NCI-H2107 treated with DMSO at 0.1 percent for 48 hours (cell line): ENCODE results near the gene SPATS2L.
A peak's percentile ranks its signal among the peaks of the same experiment; 100 is the strongest.

Experiments used
- DNase-seq: peaks from one replicate; lab custom pipeline; 2025; ENCODE audit not compliant: unreplicated experiment; lab: John Stamatoyannopoulos, UW

The SPATS2L gene

GRCh38 chr2:200376513-200377354, 70.2 kb downstream of the SPATS2L start:
- DNase-seq = peak; percentile 10

DNA sequence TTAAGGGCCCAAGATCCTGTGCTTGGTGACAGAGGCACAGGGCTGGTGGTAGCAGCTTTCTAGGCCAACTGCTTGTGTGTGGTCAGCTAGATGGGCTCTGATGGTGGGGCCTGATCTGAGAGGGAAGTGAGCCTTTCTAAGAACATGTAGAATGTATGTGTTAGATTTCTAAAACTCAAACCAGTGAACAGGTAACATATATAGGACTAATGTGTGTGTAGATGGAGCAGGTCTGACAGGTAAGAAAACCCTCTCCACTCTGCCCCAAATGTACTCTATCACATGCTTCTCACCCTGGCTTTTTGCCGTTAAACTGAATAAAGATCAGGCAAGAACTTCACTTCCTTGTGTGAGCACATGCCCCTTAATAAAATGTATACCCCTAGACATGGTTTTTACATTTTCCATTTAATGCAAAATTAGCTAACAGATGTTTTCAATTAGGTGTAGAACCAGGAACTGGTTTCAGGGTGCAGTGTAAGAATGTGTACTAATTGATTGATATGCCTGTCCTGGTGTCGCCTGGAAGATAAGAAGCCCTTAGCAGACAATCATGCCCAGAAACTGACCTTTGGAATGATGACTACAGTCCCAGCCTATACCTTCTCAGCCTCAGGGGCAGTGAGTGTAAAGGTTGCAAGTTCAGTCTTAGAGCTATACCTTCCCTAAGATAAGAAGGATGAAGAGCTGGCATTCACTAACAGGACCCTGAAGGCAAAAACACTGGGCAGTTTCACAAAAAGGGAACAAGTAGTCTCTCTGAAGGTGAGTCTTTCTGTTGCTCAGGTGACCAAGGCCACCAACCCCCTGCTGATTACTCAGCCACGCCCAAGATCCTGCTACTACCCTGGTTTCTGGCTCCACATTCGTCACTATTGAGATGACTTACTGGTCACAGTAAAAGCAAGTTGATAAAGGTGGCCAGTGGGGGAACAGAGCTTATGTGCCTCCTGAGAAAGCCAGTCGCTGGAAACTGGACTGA, 71.2 kb downstream of the SPATS2L start:
- DNase-seq = no peak

- DNase-seq = no peak
These were observed 72.3 kb downstream of the SPATS2L start for GRCh38 chr2:200378652-200379290.

- peak; percentile 69 for DNase-seq
These were observed 73.1 kb downstream of the SPATS2L start for GRCh38 chr2:200379481-200380090.

GRCh38 chr2:200380091-200380561, 73.6 kb downstream of the SPATS2L start:
- DNase-seq = no peak

DNA sequence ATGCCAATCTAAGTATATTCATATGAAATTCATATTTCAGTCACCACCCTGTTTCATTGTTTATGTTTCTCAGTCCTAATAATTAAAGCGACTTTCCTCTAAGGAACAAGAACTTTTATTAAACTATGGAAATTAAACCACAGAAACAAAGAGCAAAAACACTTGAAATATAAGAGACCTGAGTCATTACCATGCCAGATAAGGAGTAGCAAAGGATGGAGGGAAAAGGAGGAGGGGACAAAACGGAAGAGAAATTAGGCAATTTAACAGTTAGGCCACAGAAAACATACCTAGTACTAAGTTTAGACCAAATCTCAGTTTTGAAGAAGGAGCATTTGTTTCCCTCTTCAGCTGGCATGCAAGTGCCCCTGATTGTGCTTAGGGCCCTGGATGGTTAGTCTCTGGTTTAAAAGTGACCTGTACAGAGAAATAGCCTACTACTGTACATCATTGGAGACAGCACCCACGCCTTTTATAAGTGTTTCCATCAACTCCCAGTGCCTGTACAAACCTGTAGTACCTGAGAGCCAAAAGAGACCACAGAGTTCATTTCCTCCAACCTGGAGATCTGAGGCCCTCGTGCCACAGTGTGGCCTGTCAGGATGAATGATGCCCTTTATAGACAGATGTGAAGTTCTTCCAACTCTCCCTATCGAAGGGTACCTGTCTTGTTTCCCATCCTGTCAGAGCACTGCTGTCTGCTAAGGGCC, 74.5 kb downstream of the SPATS2L start:
- no peak for DNase-seq

DNA sequence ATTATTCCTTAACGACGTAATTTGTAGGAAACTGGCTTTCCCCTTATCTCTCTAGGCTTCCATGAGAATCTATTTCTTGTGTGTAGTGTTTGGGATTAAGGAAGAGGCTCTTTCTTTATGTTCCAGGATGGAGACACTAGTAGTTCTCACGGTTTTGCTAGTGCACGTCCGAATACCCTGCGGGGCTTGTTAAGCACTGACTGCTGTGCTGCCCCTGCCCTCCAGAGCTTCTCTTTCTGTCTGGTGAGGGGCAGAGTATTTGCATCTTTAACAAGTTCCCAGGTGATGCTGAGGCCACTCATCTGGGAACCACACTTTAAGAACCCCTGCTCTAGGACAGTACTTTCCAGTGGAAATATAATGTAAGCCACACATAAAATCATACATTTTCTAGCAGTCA, 76.4 kb downstream of the SPATS2L start:
- no peak for DNase-seq

GRCh38 chr2:200383380-200384110, 77.1 kb downstream of the SPATS2L start:
- DNase-seq = peak; percentile 51

DNA sequence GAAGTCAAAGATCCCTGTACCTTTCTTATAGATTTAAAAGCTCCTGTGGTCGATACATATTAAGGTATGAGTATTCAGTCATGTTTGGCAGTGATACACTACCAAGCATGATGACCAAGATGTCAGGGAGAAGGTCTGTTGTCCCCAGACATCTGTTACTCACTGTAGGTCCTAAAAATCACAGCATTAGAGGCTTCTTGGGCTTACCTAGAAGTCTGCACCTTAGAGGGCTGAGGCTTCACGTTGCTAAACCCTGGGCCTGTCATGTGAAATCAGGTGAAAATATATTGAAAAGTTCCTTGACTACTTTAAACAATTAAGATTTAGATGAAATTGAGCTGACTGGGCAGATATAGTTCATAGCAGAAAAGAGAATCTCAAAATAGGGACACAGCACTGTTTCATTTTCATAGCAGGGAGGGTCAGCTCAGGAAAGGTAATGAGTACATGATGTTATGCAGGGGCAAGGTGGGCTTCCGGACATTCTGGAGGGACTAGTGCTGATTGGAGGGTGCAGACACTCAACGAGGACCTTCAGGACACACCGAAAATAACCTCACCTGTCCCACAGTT, 78.7 kb downstream of the SPATS2L start:
- DNase-seq = no peak

GRCh38 chr2:200393191-200393590, 86.7 kb downstream of the SPATS2L start:
- DNase-seq = no peak

DNA sequence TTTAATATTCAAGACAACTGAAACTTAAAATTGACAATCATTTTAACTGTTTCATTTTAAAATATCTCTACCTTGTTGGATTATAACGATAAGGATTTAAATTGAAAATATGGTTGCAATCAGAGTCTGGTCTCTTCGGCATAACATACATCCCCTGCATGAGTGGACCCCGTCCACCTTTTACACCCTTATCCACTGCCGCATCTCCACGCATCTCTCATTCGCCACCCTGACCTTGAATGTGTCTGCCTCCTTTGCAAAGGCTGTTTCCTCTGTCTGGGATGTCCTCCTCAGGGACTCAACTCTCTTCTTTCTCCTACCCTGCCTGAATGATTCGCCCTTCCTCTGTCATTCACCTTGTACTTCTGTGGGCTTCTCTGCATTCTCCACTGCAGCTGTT, 87.6 kb downstream of the SPATS2L start:
- no peak for DNase-seq

- DNase-seq = peak; percentile 13
These were observed 90.3 kb downstream of the SPATS2L start for GRCh38 chr2:200396781-200397242.

GRCh38 chr2:200397785-200398184, 91.3 kb downstream of the SPATS2L start:
- DNase-seq = no peak

GRCh38 chr2:200399046-200399445, 92.6 kb downstream of the SPATS2L start:
- DNase-seq = no peak

- DNase-seq = no peak
These were observed 93.1 kb downstream of the SPATS2L start for GRCh38 chr2:200399636-200400035.

- no peak for DNase-seq
These were observed 97.3 kb downstream of the SPATS2L start for GRCh38 chr2:200403814-200404213.

- DNase-seq = no peak
These were observed 98.1 kb downstream of the SPATS2L start for GRCh38 chr2:200404615-200405014.

GRCh38 chr2:200405599-200406298, 99.3 kb downstream of the SPATS2L start:
- DNase-seq = peak; percentile 1
